WTC11 (cell line): ENCODE data around the gene TIPARP. TPM values are rescaled to one million over a fixed set of nuclear protein-coding genes. Genes with fewer than 3 reads are reported as not detected.

Source experiments
- ATAC-seq: fragments of 200-7000 bp; cut with Tn5 transposase; 2 replicates; pipeline ENCODE4 v1.10.0; 2021; ENCODE audit warnings: mild to moderate bottlenecking, moderate library complexity
- CTCF ChIA-PET: fragments of 300-600 bp; sonication (Branson Sonifier 250); formaldehyde crosslinking; loops from one replicate; lab custom pipeline; 2021; ENCODE audit warnings: antibody characterized with exemption; lab: Charles Lee
- POLR2A ChIA-PET: fragments of 350-600 bp; sonication (Branson Sonifier 250); formaldehyde crosslinking; loops from one replicate; lab custom pipeline; 2021; ENCODE audit warnings: antibody characterized with exemption; lab: Charles Lee
- DNase-seq: peaks from one replicate; pipeline ENCODE4 v3.0.0; 2021; ENCODE audit warnings: low spot score
- H3K27ac Mint-ChIP-seq: 2 replicates; pipeline ENCODE4 v1.8.0; 2021; ENCODE audit warnings: mixed read lengths
- H3K27me3 Mint-ChIP-seq: 2 replicates; pipeline ENCODE4 v1.8.0; 2021; ENCODE audit warnings: low read depth, mild to moderate bottlenecking, moderate library complexity, mixed read lengths
- H3K36me3 Mint-ChIP-seq: 2 replicates; pipeline ENCODE4 v1.8.0; 2021; ENCODE audit warnings: mixed read lengths
- H3K4me1 Mint-ChIP-seq: 2 replicates; pipeline ENCODE4 v1.8.0; 2022; ENCODE audit warnings: mixed read lengths
- H3K4me3 Mint-ChIP-seq: 2 replicates; pipeline ENCODE4 v1.8.0; 2021; ENCODE audit warnings: mild to moderate bottlenecking, moderate library complexity, mixed read lengths
- H3K9me3 Mint-ChIP-seq: 2 replicates; pipeline ENCODE4 v1.8.0; 2021; ENCODE audit warnings: mixed read lengths
- NR1H2 ChIP-seq: sonication (generic); formaldehyde crosslinking; IDR thresholded peaks from 2 replicates; pipeline ENCODE4 v1.9.0; 2021; ENCODE audit warnings: mild to moderate bottlenecking, moderate library complexity, missing genetic modification reagents
- SP1 ChIP-seq: sonication (generic); formaldehyde crosslinking; conservative IDR thresholded peaks from 2 replicates; pipeline ENCODE4 v1.8.1; 2022; ENCODE audit warnings: missing genetic modification reagents
- ZBTB21 ChIP-seq: sonication (generic); formaldehyde crosslinking; IDR thresholded peaks from 2 replicates; pipeline ENCODE4 v1.8.1; 2023; ENCODE audit warnings: mild to moderate bottlenecking, missing genetic modification reagents, borderline replicate concordance
- ZNF423 ChIP-seq: fragments of 250-450 bp; sonication (Bioruptor Pico); IDR thresholded peaks from 2 replicates; pipeline ENCODE4 v2.1.2; 2022; ENCODE audit warnings: mild to moderate bottlenecking, moderate library complexity
- total RNA-seq: library from RNA; stranded (reverse); gene quantifications from 3 replicates; pipeline ENCODE4 v1.2.3, GENCODE V29; 2021

Gene TIPARP
- total RNA-seq, 1 experiment from 2014 or later = 5.6 TPM

DNA sequence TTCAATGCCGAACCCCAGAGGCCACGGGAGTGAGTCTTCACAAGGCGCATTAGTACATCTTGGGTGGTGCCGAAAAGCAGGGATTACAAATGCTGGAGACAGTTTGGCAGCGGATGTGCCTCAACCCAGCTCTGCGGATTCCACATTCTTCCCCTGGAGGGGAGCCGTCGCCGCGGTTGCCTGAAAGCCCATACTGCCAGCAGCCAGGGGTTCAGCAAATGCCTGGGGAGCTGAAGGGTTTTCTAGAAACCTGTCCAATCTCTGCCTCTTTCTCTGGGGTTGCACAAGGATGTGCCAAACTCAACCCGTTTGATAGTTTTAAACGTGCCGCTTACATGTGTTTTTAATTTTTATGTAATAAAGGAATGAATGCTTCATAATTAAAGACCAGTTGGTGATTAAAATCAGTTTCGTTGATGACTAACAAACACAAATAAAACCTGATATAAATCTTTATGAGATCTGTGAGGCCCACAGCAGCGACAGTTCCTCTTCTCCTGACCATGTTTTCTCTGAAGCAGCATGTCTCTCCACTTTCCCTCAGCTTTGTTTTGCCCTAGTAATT lies 77.2 kb downstream of the TIPARP start:
- DNase-seq (peak; percentile 78), ATAC-seq (peak; percentile 92)
- H3K27me3 Mint-ChIP-seq = no peaks in the 10 kb centered on the region
- TF ChIP-seq ZBTB21 (CRISPR knock-in tag) (0 out of 2 replicates have a peak, but pooled peaks have one; percentile 45), ZNF423 (CRISPR knock-in tag) (peak; percentile 77), SP1 (CRISPR knock-in tag) (0 out of 2 replicates have a peak, but pooled peaks have one; percentile 28), NR1H2 (CRISPR knock-in tag) (no peak)
- peaks cover 8% of the 10 kb centered on the region for H3K9me3 Mint-ChIP-seq
- peak overlapping the region; percentile 97 for H3K27ac Mint-ChIP-seq
- H3K36me3 Mint-ChIP-seq = peaks cover 7% of the 10 kb centered on the region
- H3K4me3 Mint-ChIP-seq = peak overlapping the region; percentile 54
- peaks cover 46% of the 10 kb centered on the region for H3K4me1 Mint-ChIP-seq
- CTCF ChIA-PET = interaction anchor here (0.6 to 1.9 kb wide), 5 partner anchors 7 to 336 kb away, joined by 3 to 8 read pairs (median 3); partner anchors contain the start of gene TIPARP
- POLR2A ChIA-PET = no interaction called here

Other genes with a start within 250 kb of the TIPARP start
- gene SSR3, start 119.5 kb upstream of the TIPARP start, total RNA-seq = 147 to 162 TPM (median 160 TPM) in 3 replicates
- gene LEKR1, start 151.8 kb downstream of the TIPARP start, total RNA-seq = 0.09 to 0.18 TPM in 2 of 3 replicates, not detected in the other